Stimulated activated CD4-positive, alpha-beta T cell treated with anti-CD3 and anti-CD28 coated beads, TNF-alpha, amount 100 ng/mL, for 48 hours (primary cell): ENCODE results near the gene GDF7.

Experiments used
- DNase-seq, 3 donors: peaks; one replicate each; pipeline ENCODE4 v3.0.0-alpha.2; 2020; ENCODE audit warnings: low read depth in 3 of 3

Gene GDF7

GRCh38 chr2:20674309-20674965, 7.5 kb downstream of the GDF7 start:
- no peak for DNase-seq

DNA sequence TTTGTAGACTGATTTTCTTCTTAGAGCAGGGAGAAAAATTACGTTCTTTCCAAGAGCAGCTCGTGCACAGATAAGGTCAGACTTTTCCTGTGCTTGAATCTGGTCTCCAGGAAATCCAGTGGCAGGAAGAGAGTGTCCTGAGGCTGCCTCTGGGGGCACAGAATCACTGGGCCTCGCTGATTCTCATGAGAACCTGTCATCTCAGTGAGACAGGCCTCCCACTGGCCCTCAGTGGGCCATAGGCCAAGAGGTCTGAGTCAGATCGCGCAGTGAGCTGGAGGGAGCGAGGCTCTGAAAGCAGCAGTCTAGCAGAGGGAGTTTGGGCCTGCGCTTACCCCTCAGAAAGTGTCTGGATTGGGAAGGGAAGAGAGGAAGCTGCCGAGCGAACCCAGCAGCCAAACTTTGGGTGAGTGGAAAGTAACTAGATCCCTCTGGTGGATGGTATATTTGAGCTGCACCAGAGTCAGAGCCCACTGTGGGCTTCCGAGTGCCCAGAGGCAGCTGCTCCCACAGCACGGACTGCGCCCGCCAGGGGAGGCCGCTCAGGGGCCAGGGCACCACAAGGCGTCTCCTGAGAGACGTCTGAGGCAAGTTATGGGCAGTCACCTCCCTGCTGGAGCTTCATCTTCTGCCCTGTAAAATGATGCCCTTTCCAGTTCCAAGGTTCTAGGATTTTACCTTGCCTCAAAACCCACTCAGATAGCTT, 8.2 kb downstream of the GDF7 start:
- DNase-seq = no peak

DNA sequence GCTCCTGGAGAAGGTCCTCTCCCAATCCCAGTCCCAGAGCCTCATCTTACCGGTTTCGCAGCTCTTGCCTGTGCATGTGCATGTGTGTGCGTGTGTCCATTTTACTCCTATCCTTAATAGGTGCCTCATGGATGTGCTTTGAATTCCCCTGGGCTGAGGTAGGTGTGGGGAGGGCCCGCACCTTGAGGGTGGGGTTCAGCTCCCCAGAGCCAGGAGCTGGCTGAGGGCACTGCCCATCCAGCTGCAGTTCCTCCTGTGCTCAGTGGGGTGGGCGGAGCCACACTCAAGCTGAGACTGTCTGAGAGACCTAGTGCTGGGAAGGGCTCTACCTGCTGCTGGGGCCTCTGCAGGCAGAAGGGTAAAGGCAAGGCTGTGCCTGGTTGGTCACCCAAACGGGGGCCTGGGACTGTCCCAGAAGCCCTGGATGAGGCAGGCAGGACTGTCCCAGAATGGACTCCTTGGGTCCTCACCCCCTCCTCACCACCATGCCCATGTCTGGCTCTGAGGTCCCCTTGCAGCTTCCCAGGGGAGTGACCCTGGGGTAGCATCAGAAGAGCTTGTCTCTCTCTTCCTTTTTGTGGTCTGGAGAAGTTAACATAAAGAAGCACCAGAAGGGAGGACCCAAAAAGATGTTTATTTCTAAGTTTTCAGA, 8.9 kb downstream of the GDF7 start:
- no peak for DNase-seq

- no peak for DNase-seq
Measured at GRCh38 chr2:20676353-20677215, 9.6 kb downstream of the GDF7 start.

DNA sequence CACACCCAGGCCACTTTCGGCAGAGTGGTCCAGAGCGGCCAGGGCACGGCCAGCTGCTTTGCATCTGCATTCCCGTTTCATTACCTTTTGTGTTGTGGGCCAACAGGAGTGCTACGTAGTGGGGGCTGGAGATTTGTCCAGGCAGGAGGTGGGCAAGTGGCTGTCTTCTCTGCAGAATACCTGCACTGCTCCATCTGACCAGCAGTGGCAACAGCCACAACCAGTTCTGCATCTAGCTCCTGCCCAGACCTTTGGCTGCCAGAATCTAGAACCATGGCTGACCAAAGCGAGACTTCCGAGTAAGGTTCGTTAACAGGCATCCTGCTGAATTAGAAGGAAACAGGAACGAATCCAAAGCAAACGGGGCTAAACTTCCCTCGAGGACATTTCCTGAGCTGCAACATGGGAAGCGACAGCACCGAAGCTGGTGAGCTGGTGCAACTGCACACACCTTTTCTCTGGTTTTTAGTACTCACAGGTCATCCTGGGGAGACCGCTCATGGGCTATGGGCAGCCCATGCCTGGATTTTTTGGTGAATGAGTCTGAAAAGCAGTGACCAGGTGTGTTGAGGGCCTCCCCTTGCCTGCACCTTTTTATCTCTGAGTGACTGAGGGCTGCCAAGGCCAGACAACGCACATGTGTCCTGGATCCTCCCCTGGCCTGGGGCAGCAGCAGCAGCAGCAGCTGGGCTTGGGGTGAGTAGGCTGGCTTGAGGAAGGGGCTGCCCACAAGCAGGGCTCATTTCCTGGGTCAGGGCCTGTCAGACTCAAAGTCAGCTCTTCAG, 10.5 kb downstream of the GDF7 start:
- no peak for DNase-seq

GRCh38 chr2:20678086-20678395, 11.1 kb downstream of the GDF7 start:
- DNase-seq = no peak

DNA sequence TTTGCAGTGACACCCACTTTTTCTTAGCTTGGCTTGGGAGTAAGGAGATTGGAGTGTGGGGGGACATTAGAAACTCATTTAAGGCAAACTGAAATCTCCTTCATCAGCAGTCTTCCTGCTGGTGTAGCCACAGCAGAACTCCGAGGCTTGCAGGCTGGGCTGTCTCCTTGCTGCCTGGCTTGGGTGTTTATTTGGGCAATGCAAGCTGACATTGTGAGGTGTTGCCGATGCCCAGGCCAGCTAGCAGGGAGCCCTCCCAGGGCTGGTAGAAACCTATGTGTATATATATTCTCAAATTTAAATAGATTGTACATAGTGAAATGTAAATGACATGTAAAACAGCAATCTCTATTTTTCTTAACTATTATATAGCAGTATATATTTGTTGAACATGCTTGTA, 11.8 kb downstream of the GDF7 start:
- DNase-seq = no peak

DNA sequence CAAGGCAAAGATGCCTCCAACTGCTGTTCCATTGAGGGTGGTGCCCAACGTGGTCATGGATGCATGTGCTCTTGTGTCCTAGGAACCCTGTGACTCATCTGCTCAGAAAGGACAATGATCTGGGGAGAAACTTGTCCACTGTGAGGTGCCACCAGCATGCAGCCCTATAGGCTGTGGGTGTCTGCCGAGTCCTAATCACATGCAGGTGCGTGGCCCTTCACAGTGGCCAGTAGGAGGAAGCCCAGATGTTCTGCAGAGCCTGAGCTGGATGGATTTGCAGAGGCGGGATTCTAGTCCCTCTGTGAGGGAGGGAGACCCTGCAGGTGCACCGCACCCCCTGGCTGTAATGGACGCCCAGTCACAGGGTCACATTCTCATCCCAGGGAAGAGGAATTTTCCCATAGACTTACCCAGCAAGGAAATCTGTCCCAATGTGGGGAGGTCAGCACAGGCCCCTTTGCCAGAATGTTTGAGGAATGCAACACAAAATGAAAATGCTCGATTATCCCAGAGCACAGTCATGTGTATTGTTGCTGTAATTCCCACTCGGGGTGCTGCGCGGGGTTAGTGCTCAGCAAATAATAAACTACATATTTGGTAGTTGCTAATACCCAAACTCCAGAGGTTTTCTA, 13.9 kb downstream of the GDF7 start:
- no peak for DNase-seq

DNA sequence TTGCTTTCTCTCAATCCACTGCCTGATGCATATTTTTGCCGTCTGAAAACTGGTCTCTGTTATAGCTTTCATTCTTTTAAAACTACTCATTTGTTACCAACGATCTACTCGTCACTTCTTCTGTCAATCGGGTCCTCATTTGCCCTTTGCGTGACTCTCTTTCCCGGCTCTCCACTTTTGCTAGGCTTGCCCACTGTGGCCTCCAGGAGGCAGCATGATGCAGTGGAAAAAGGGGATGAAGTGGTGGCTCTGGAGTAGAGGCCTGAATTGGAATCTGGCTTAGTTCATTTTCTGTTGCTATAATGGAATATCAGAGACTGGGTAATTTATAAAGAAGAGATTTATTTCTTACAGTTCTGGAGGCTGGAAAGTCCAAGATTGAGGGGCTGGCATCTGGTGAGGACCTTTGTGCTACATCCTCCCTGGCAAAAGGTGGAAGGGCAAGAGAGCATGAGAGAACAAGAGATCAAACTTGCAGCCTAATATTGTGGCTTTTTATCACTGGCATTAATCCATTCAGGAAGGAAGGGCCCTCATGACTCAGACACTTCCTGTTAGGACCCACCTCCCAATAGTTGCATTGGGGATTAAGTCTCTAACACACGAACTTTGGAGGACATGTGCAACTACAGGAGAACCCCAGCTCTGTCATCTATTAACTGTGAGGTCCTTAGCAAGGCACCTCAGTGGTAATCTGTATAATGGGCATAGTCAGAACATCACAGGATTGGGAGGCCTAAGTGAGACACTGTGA, 15.4 kb downstream of the GDF7 start:
- DNase-seq = no peak

- DNase-seq = no peak
Measured at GRCh38 chr2:20684581-20685063, 17.7 kb downstream of the GDF7 start.

DNA sequence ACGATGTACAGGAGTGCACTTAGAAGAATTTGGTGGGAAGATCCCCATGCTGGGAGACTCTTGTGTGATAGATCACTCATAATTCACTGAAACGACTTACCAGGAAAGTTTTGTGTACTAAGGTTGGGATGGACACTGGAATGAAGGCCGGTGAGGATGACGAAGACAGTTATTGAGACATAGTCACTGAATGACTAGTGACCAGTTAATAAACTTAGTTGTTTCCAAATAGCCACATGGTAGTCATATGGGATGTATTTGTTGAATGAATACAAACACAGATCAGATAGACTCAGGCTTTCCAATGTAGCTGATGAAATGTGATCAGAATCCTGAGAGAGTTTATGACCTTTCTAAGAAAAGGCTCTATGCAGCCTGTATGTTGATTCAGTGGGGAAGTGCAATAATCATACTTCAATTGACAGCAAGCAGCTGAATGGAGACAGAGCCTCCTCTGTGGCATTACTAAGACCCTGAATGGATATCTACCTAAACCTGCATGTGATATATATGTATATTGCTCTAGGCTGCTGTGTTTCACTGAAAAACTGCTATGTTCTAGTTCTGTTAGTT, 20.4 kb downstream of the GDF7 start:
- DNase-seq = no peak

DNA sequence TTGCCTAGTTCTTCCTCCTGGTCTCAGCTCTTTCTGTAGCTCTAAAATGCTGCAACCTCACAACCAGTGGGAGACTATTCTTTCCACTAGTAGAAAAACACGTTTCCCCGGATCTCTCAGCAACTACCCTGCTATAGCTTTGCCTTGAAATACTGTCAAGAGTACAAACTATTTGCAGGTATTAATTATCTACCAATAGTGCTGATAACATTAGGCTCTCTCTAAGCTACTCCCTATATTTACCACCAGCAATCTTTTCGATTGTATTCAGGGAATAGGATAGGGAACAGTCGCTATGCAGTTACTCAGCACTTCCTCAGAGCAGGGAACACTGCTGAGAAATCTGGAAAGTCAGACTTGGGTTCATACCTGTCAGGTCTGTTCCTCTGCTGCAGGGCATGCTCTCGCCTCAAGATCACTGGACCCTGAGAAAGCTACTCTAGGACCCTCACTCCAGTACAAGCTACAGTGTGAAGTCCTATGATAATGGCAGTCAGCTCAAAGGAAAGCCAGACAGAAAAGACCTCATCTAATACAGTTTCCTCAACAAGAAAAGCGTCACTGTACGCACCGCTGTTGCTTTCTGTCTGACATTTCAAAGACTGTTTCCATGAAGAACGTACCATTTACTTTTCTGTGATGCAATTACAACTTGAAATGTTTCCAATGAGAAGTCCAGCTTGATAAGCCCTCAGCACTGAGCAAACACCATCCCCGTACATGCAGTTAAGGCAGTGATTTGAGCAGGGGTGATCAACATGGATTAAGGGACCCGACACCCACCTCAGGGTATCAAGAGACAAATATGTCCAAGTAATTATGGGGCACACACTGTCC, 22.7 kb downstream of the GDF7 start:
- no peak for DNase-seq

DNA sequence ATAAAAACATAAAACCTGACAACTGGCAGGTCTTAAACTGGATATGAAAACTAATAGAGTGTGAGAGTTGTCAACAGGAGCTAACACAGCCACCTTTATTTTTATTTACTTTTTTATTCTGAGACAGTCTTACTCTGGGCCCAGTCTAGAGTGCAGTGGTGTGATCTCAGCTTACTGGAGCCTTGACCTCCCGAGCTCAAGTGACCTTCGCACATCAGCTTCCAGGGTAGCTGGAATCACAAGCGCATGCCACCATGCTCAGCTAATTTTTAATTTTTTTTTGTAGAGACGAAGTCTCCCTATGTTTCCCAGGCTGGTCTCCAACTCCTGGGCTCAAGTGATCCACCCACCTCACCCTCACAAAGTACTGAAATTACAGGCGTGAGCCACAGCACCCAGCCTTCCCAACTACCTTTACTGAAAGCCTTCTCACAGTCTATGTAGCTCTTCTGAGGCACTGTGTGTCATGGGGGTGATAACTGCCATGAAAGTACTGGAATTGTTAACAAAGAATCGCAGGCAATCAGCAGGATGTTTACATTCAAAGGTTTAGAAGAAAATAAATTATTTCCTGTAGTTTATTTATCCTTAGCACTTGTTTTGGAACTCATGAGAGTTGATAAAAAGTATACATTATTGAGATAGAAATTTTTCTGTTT, 24.3 kb downstream of the GDF7 start:
- DNase-seq = no peak

DNA sequence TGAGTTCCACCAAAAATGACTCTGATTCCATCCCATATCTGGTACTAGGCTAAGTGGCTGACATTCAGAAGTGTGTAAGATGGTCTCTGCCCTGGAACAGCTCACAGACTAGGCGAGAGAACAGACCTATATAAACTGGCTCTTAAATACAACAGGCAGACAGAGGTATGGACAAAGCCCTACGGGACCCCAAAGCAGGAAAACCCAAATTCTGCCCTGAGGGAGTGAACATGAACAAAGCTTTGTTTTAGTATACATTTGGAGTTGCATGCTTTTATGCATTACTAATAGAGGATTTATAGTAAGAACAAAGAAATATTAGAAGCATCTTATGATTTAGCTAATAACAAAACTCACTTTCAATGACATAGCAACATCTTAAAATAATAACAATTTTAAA, 25.1 kb downstream of the GDF7 start:
- no peak for DNase-seq

- DNase-seq = no peak
Measured at GRCh38 chr2:20693317-20693716, 26.4 kb downstream of the GDF7 start.

DNA sequence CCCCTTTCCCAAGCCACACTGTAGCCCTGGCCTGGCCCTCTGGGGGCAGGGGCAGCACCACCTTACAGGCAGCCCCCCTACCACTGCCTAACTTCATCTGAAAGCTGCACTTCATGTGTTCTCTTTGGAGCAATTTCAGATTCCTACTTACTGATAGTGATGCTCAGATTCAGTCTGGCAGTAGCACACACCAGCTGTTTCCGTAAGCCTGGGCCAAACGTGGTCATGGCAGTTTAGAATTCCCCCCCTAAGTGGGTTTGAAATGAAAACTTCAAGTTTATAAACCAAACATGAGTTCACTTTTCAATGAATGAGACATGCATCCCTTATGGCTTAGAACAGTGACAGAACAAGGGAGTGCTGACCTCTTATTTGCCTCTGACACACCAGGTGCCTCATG, 29.4 kb downstream of the GDF7 start:
- DNase-seq = no peak

GRCh38 chr2:20697322-20697934, 30.5 kb downstream of the GDF7 start:
- no peak for DNase-seq
